Heart left ventricle (tissue), 16 donors: ENCODE data around the gene ACTR5. TPM values are rescaled to one million over a fixed set of nuclear protein-coding genes. Genes with fewer than 3 reads are reported as not detected.
A peak's percentile ranks its signal among the peaks of the same experiment; 100 is the strongest.
"Not testable (repeated sequence)": the region's sequence is repeated elsewhere in the genome, so short reads cannot be mapped to it uniquely, and the experiment has no call there.

Experiments used
- ATAC-seq, 4 donors: fragments of 200-7000 bp; cut with Tn5 transposase; one replicate each; pipeline ENCODE4 v1.9.1; 2020 to 2022; ENCODE audit warnings: moderate library complexity in 4 of 4, mild to moderate bottlenecking in 3 of 4, moderate number of reproducible peaks in 1 of 4
- DNase-seq, 5 donors: peaks; one replicate each; pipeline ENCODE4 v3.0.0-alpha.2; 2020
- H3K27ac ChIP-seq, 12 donors: fragments of 200-600 bp; sonication (generic) in 4 of 12; one replicate each; pipeline versions ENCODE4 v1.5.0 to v1.8.0; 2016 to 2022; ENCODE audit warnings: mild to moderate bottlenecking in 2 of 12
- H3K27me3 ChIP-seq, 9 donors: fragments of 200-600 bp; sonication (generic) in 2 of 9; one replicate each; pipeline versions ENCODE4 v1.5.1 to v1.8.0; 2016 to 2022; ENCODE audit warnings: mild to moderate bottlenecking in 3 of 9
- H3K36me3 ChIP-seq, 9 donors: fragments of 200-600 bp; sonication (generic) in 2 of 9; one replicate each; pipeline versions ENCODE4 v1.5.0 to v1.8.0; 2018 to 2022; ENCODE audit warnings: mild to moderate bottlenecking in 2 of 9
- H3K4me1 ChIP-seq, 12 donors: fragments of 200-600 bp; sonication (generic) in 4 of 12; one replicate each; pipeline versions ENCODE4 v1.5.0 to v1.8.0; 2016 to 2022; ENCODE audit warnings: mild to moderate bottlenecking in 3 of 12
- H3K4me3 ChIP-seq, 12 donors: fragments of 200-600 bp; sonication (generic) in 4 of 12; one replicate each; pipeline versions ENCODE4 v1.5.0 to v1.8.0; 2017 to 2022; ENCODE audit warnings: mild to moderate bottlenecking in 9 of 12, moderate library complexity in 4 of 12
- H3K9me3 ChIP-seq, 12 donors: fragments of 200-600 bp; sonication (generic) in 4 of 12; one replicate each; pipeline versions ENCODE4 v1.5.0 to v1.8.0; 2016 to 2022; ENCODE audit warnings: mild to moderate bottlenecking in 1 of 12
- POLR2A ChIP-seq, 2 donors: fragments of 450-650 bp; IDR thresholded peaks; one replicate each; pipeline ENCODE4 v1.6.1; 2017; ENCODE audit warnings: antibody characterized with exemption in 2 of 2, mild to moderate bottlenecking in 2 of 2, moderate library complexity in 2 of 2
- WGBS, 4 donors: extraction: QIAGEN DNeasy Blood & Tissue Kit in 2 of 4; methylation state at CpG; one replicate each; pipeline versions ENCODE4 v1.1.5 to v1.1.7; 2013 to 2018; 5-methylcytosine and 5-hydroxymethylcytosine counted together
- intact Hi-C, 10 donors: fragments of 100-400 bp; cut with DNase I; formaldehyde crosslinking; loops; one replicate each; pipeline versions ENCODE4 v1.11.1 to v1.14.2; 2022
- polyA plus RNA-seq, 2 donors: library from polyadenylated mRNA; stranded (reverse); fragments of 200-250 nt; gene quantifications; one replicate each; pipeline ENCODE4 v1.2.3, GENCODE V29; 2013
- total RNA-seq, 9 donors: library from RNA; depleted of rRNA in 2 of 9; stranded (reverse); fragments of >200 nt in 2 of 9; fragmentation: NEBNext Ultra II Directional in 3 of 9; extraction: Animal tissue kit (Norgen Biotek cat#: 25700) in 3 of 9; gene quantifications; one replicate each; pipeline versions ENCODE4 v1.1.0 to v1.2.4, GENCODE V29; 2016 to 2023
- TF ChIP-seq, protein P1 (sequence below), 12 donors: fragments of 200-600 bp; sonication (generic) in 4 of 12; IDR thresholded peaks; one replicate each; pipeline versions ENCODE4 v1.5.0 to v1.8.0; 2018 to 2022; ENCODE audit warnings: antibody characterized with exemption in 12 of 12, mild to moderate bottlenecking in 5 of 12
- donor health status: ischemic (EF 13 %, LVEDD 7.1; RV severe dilation, severe dysfunction).
- donor health status: healthy with polysubstance abuse.
- donor health status: DM: no; HTN: yes; CAD: no.
- donor health status: DM: no; HTN: no; CAD: no.
- donor health status: ischemic (EF 25% LVEDD 6.9; RV normal size, moderate dysfunction).
- donor health status: ischemic (EF 25% LVEDD 5.7; RV mildly dilated, moderate dysfunction).
- donor health status: healthy.
- donor health status: DM: yes; HTN: yes; CAD: no.
- donor health status: ischemic (EF 35%, LVEDD 5.7; RV mildly dilated, moderate dysfunction).
- donor health status: nonischemic (EF 11% LVEDD 7.7; RV severe dilation, severe dysfunction).
- donor health status: DM: yes; HTN: yes; CAD: no.
- donor health status: PGD.
- donor health status: ischemic (EF 29% LVEDD 5.4; RV normal size, mild dysfunction).
- donor health status: nonischemic (EF 23%, LVEDD 6.1; RV moderate dilation, normal function).

Gene ACTR5
- total and polyA plus RNA-seq, 11 donors = 2.3 to 6.4 (median 3.5) TPM

DNA sequence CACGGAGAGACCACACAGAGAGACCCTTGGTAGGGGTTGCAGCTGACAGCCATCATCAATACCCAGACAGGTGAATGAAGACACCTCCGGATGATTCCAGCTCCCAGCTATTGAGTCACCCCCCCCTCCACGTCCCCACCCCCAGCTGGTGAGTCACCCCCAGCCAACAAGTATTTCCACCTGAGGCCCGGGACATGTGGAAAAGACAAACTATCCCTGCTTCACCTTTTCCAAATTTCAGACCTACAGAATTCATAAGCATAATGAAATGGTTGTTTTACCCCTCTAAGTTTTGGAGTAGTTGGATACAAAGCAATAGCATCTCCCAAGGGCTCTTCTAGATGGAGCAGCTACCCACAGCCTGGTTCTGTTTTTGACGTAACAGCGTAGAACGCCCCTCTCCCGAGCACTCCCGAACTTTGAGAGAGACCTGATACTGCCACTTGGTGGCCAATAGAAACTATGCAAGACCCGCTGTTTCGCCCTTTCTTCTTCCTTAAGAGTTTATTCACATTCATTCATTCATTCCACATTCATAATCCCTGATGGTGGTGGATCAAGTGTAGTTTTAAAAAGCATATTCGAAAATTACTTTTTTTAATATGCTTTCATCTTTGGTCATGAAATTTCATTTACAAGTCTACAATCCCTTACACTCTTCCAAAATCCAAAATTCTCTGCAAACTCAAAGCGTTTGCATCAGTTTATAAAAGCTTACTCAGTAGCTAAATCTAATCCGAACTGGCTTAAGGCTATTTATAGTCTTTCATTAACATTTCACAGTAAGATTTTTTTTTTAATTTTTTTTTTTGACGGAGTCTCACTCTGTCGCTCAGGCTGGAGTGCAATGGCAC lies 42.2 kb downstream of the ACTR5 start:
- H3K27ac ChIP-seq = no peak overlapping the region
- TF ChIP-seq, protein P1, sequence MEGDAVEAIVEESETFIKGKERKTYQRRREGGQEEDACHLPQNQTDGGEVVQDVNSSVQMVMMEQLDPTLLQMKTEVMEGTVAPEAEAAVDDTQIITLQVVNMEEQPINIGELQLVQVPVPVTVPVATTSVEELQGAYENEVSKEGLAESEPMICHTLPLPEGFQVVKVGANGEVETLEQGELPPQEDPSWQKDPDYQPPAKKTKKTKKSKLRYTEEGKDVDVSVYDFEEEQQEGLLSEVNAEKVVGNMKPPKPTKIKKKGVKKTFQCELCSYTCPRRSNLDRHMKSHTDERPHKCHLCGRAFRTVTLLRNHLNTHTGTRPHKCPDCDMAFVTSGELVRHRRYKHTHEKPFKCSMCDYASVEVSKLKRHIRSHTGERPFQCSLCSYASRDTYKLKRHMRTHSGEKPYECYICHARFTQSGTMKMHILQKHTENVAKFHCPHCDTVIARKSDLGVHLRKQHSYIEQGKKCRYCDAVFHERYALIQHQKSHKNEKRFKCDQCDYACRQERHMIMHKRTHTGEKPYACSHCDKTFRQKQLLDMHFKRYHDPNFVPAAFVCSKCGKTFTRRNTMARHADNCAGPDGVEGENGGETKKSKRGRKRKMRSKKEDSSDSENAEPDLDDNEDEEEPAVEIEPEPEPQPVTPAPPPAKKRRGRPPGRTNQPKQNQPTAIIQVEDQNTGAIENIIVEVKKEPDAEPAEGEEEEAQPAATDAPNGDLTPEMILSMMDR (IDR thresholded peaks at IDR 0.05) = peak in 11 of 12 donors; percentile 34 to 78 (median 62)
- TF ChIP-seq POLR2A (IDR thresholded peaks at IDR 0.05) = no peak
- intact Hi-C loops = loop anchor here in 3 of 10 donors (1.0 to 5.0 kb wide), 2 partner anchors 143 to 144 kb away; no protein-coding TSS in a partner anchor
- no peaks in the 10 kb centered on the region for H3K36me3 ChIP-seq
- DNase-seq = no peak
- peaks cover 0 to 5% (median 0%) of the 10 kb centered on the region in 12 donors for H3K9me3 ChIP-seq
- 42 to 52% (median 43%) methylated on average over 16 of the region's 16 CpGs for WGBS, 4 donors
- no peak overlapping the region for H3K4me3 ChIP-seq
- no peaks in the 10 kb centered on the region for H3K27me3 ChIP-seq
- ATAC-seq = no peak
- H3K4me1 ChIP-seq = no peaks in the 10 kb centered on the region

DNA sequence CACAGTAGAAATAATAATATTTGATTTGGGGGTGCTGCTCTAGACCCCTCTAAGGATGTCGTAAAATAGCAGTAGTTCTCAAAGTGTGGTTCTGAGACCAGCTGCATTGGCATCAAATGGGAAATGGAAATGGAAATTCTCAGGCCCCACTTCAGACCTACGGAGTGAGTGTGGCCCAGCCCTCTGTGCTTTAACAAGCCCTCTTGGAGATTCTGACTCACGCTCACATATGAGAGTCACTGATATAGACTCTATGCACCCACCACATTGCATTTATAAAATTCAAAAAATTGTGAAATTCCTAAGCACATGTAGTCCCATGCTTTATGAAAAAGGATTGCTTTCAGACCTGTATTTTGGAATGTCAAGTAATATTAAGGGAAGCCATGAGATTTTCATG lies 43.0 kb downstream of the ACTR5 start:
- DNase-seq (no peak), ATAC-seq (no peak)
- H3K27me3 ChIP-seq = no peaks in the 10 kb centered on the region
- H3K4me3 ChIP-seq = no peak overlapping the region
- H3K36me3 ChIP-seq = no peaks in the 10 kb centered on the region
- H3K9me3 ChIP-seq = peaks cover 0 to 5% (median 0%) of the 10 kb centered on the region in 12 donors
- 69 to 97% (median 89%) methylated on average over 2 to 3 of the region's 3 CpGs for WGBS, 4 donors
- no peak overlapping the region for H3K27ac ChIP-seq
- intact Hi-C loops = loop anchor here in 1 of 10 donors (5.0 kb wide), 1 partner anchor 144 kb away; no protein-coding TSS in a partner anchor
- TF ChIP-seq, protein P1 (IDR thresholded peaks at IDR 0.05) = no peak
- no peak for TF ChIP-seq POLR2A (IDR thresholded peaks at IDR 0.05)
- H3K4me1 ChIP-seq = no peaks in the 10 kb centered on the region

DNA sequence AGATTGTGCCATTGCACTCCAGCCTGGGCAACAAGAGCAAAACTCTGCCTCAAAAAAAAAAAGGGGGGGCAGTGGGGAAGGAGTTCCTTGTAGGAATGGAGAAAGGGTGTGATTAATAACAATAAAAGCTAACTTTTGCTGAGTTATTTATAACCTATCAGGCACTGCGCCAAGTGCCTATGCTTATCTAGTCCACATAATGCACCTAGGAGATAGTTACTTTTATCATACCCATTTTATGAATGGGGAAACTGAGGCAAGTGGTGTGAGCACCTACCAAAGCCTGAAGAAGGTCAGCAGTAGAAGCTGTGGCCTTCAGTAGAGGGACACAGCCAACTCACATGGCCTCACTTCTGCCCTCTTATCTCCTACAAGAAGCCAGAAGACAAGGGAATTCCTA lies 43.7 kb downstream of the ACTR5 start:
- intact Hi-C loops = loop anchor here in 1 of 10 donors (5.0 kb wide), 1 partner anchor 145 kb away; no protein-coding TSS in a partner anchor
- DNase-seq = no peak
- Histone ChIP-seq H3K27me3 (no peaks in the 10 kb centered on the region), H3K27ac (no peak overlapping the region), H3K36me3 (no peaks in the 10 kb centered on the region), H3K9me3 (peaks cover 0 to 5% (median 0%) of the 10 kb centered on the region in 12 donors), H3K4me1 (no peaks in the 10 kb centered on the region), H3K4me3 (no peak overlapping the region)
- 89 to 100% (median 91%) methylated on average over 1 of the region's 1 CpG for WGBS, 4 donors
- ATAC-seq = no peak
- TF ChIP-seq, protein P1 (IDR thresholded peaks at IDR 0.05) = no peak
- TF ChIP-seq POLR2A (IDR thresholded peaks at IDR 0.05) = no peak

DNA sequence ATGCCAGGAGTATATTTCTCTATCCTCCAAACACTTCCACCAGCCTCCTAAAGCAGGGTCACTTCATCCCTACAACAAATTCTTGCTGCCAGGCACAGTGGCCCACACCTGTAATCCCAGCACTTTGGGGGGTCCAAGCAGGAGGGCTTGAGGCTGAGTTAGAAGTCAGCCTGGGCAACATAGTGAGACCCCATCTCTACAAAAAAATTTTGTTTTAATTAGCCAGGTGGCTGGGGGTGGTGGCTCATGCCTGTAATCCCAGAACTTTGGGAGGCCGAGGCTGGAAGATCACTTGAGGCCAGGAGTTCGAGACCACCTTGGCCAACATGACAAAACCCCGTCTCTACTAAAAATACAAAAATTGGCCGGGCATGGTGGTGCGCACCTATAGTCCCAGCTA lies 45.8 kb downstream of the ACTR5 start:
- not testable (repeated sequence) for H3K4me3 ChIP-seq, H3K36me3 ChIP-seq, H3K27ac ChIP-seq, DNase-seq, H3K9me3 ChIP-seq, H3K27me3 ChIP-seq, ATAC-seq
- WGBS, 4 donors = 86 to 98% (median 93%) methylated on average over 5 of the region's 5 CpGs
- intact Hi-C loops = loop anchor here in 1 of 10 donors (5.0 kb wide), 1 partner anchor 147 kb away; no protein-coding TSS in a partner anchor
- peaks cover 0 to 11% (median 2%) of the 10 kb centered on the region in 12 donors for H3K4me1 ChIP-seq
